Fibroblast of lung (primary cell): ENCODE measurements around the gene TTLL3. TPM values are rescaled to one million over a fixed set of nuclear protein-coding genes. Genes with fewer than 3 reads are reported as not detected.
A peak's percentile ranks its signal among the peaks of the same experiment; 100 is the strongest.
"Not testable (repeated sequence)": the region's sequence is repeated elsewhere in the genome, so short reads cannot be mapped to it uniquely, and the experiment has no call there.

Source experiments
- DNase-seq, 2 donors: peaks; one replicate each; pipeline versions ENCODE4 v3.0.0 to v3.0.0-alpha.2; 2010; ENCODE audit warnings: low read depth in 2 of 2
- H2AFZ ChIP-seq: 2 replicates; pipeline ENCODE4 v1.5.1; 2012; ENCODE audit warnings: low read length, control low read depth, inconsistent platforms
- H3K27ac ChIP-seq: 2 replicates; pipeline ENCODE4 v1.5.1; 2011; ENCODE audit warnings: low read length, control low read depth; ENCODE audit not compliant: insufficient read depth
- H3K27me3 ChIP-seq: 2 replicates; pipeline ENCODE4 v1.5.1; 2011; ENCODE audit warnings: mild to moderate bottlenecking, low read length; ENCODE audit not compliant: control insufficient read depth, insufficient read depth
- H3K36me3 ChIP-seq: 2 replicates; pipeline ENCODE4 v1.5.1; 2011; ENCODE audit warnings: low read length; ENCODE audit not compliant: control insufficient read depth, insufficient read depth
- H3K4me1 ChIP-seq: 2 replicates; pipeline ENCODE4 v1.5.1; 2011; ENCODE audit warnings: low read length; ENCODE audit not compliant: control insufficient read depth, insufficient read depth; ENCODE audit errors: extremely low read depth
- H3K4me2 ChIP-seq: 2 replicates; pipeline ENCODE4 v1.5.1; 2011; ENCODE audit warnings: low read length, control low read depth; ENCODE audit not compliant: insufficient read depth; ENCODE audit errors: extremely low read depth
- H3K4me3 ChIP-seq, 4 experiments: fragments of 200-600 bp in 1 of 4; sonication (generic) in 1 of 4; replicated peaks in 1 of 4; 2 replicates each; pipeline ENCODE4 v1.5.1; 2011 to 2016; ENCODE audit warnings: low read length in 4 of 4, low read depth in 3 of 4, mild to moderate bottlenecking in 3 of 4, control low read depth in 2 of 4, inconsistent platforms in 1 of 4, mixed read lengths in 1 of 4; ENCODE audit not compliant: insufficient read depth in 1 of 4; ENCODE audit errors: control extremely low read depth in 1 of 4
- H3K79me2 ChIP-seq: 2 replicates; pipeline ENCODE4 v1.5.1; 2012; ENCODE audit warnings: mild to moderate bottlenecking, low read length, inconsistent platforms; ENCODE audit not compliant: control insufficient read depth, insufficient read depth
- H3K9ac ChIP-seq: 2 replicates; pipeline ENCODE4 v1.5.1; 2011; ENCODE audit warnings: mild to moderate bottlenecking, low read length, control low read depth; ENCODE audit not compliant: insufficient read depth
- H3K9me3 ChIP-seq: 2 replicates; pipeline ENCODE4 v1.5.1; 2012; ENCODE audit warnings: low read depth, low read length; ENCODE audit not compliant: control insufficient read depth, insufficient read depth
- H4K20me1 ChIP-seq: 2 replicates; pipeline ENCODE4 v1.5.1; 2011; ENCODE audit warnings: low read length; ENCODE audit not compliant: control insufficient read depth, insufficient read depth; ENCODE audit errors: extremely low read depth
- CTCF ChIP-seq, 2 donors: IDR thresholded peaks in 1 of 2; conservative IDR thresholded peaks in 1 of 2; 1 replicate in 1 of 2; 2 replicates in 1 of 2; pipeline ENCODE4 v1.5.1; 2011 to 2012; ENCODE audit warnings: low read length in 2 of 2, control low read depth in 1 of 2, inconsistent platforms in 1 of 2, low read depth in 1 of 2, mild to moderate bottlenecking in 1 of 2
- EZH2 ChIP-seq: IDR thresholded peaks from 2 replicates; pipeline ENCODE4 v1.5.1; 2012; ENCODE audit warnings: low read length, control low read depth, mild to moderate bottlenecking; ENCODE audit errors: missing control alignments
- polyA plus RNA-seq, 2 donors: library from polyadenylated mRNA; depleted of rRNA in 1 of 2; stranded (reverse) in 1 of 2; unstranded in 1 of 2; fragments of >200 nt; gene quantifications; 2 replicates each; pipeline ENCODE4 v1.2.1, GENCODE V29; 2011 to 2012; ENCODE audit warnings: missing spikeins in 1 of 2
- total RNA-seq: library from RNA; depleted of rRNA; stranded (reverse); fragments of >200 nt; gene quantifications from 2 replicates; pipeline ENCODE4 v1.2.1, GENCODE V29; 2014

Gene TTLL3
- total and polyA plus RNA-seq, 2 donors (not counting 1 experiment from before 2014, with no cell fraction given): 14.9 to 16.1 TPM

- H3K79me2 ChIP-seq: no peaks in the 10 kb centered on the region
- no peak overlapping the region for H3K4me3 ChIP-seq
- peaks cover 2% of the 10 kb centered on the region for H3K4me1 ChIP-seq
- no peak overlapping the region for H3K27ac ChIP-seq
- H3K4me2 ChIP-seq: no peak overlapping the region
- H3K27me3 ChIP-seq: no peaks in the 10 kb centered on the region
- no peak overlapping the region for H3K9ac ChIP-seq
- H4K20me1 ChIP-seq: no peaks in the 10 kb centered on the region
- no peak overlapping the region for H2AFZ ChIP-seq
- H3K36me3 ChIP-seq: no peaks in the 10 kb centered on the region
- no peaks in the 10 kb centered on the region for H3K9me3 ChIP-seq
- TF ChIP-seq CTCF (conservative IDR thresholded peaks at IDR 0.05 in 1 of 2, IDR thresholded peaks at IDR 0.05 in 1 of 2; ENCODE audit: low read depth in 1 of 2, low read length in 2 of 2): no peak
- no peak for TF ChIP-seq EZH2
- DNase-seq: no peak
Measured at GRCh38 chr3:9869955-9870354, 59.9 kb downstream of the TTLL3 start.

DNA sequence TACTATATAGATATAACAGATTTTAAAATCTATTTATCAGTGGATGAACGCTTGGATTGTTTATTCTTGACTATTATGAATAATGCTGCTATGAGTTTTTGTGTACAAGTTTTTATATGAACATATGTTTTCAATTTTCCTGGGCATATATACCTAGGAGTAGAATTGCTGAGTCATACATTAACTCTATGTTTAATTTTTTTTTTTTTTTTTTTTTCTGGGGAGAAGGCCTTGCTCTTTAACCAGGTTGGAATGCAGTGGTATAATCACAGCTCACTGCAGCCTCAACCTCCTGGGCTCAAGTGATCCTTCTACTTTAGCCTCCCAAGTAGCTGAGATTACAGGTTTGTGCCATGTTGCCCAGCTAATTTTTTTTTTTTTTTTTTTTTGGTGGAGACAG lies 60.9 kb downstream of the TTLL3 start:
- TF ChIP-seq EZH2: no peak
- no peak for TF ChIP-seq CTCF (conservative IDR thresholded peaks at IDR 0.05 in 1 of 2, IDR thresholded peaks at IDR 0.05 in 1 of 2; ENCODE audit: low read depth in 1 of 2, low read length in 2 of 2)
- peak; percentile 60 to 81 for DNase-seq
- Histone ChIP-seq H3K4me1 (peaks cover 2% of the 10 kb centered on the region), H3K9ac (no peak overlapping the region), H3K4me2 (no peak overlapping the region), H3K79me2 (no peaks in the 10 kb centered on the region), H4K20me1 (no peaks in the 10 kb centered on the region), H3K36me3 (no peaks in the 10 kb centered on the region), H3K27ac (peak overlapping the region; percentile 29), H3K4me3 (no peak overlapping the region), H3K27me3 (no peaks in the 10 kb centered on the region), H2AFZ (no peak overlapping the region), H3K9me3 (no peaks in the 10 kb centered on the region)

DNA sequence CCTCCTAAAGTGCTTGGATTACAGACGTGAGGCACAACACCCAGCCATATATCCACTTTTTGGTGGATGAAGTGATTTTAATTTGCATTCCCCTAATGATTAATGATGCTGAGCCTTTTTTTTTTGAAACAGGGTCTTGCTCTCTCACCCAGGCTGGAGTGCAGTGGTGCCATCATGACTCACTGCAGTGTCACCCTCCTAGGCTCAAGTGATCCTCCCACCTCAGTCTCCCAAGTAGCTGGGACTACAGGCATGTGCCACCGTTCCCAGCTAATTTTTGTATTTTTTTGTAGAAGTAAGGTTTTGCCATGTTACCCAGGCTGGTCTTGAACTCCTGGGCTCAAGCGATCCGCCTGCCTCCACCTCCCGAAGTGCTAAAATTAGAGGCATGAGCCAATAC lies 62.0 kb downstream of the TTLL3 start:
- H3K27me3 ChIP-seq, H3K4me1 ChIP-seq, DNase-seq, H3K9ac ChIP-seq, H4K20me1 ChIP-seq, H3K9me3 ChIP-seq, H3K79me2 ChIP-seq, H3K4me2 ChIP-seq, H2AFZ ChIP-seq, H3K27ac ChIP-seq, H3K36me3 ChIP-seq, H3K4me3 ChIP-seq: not testable (repeated sequence)
